ENCODE data around the gene FFAR1.

The FFAR1 gene

DNA sequence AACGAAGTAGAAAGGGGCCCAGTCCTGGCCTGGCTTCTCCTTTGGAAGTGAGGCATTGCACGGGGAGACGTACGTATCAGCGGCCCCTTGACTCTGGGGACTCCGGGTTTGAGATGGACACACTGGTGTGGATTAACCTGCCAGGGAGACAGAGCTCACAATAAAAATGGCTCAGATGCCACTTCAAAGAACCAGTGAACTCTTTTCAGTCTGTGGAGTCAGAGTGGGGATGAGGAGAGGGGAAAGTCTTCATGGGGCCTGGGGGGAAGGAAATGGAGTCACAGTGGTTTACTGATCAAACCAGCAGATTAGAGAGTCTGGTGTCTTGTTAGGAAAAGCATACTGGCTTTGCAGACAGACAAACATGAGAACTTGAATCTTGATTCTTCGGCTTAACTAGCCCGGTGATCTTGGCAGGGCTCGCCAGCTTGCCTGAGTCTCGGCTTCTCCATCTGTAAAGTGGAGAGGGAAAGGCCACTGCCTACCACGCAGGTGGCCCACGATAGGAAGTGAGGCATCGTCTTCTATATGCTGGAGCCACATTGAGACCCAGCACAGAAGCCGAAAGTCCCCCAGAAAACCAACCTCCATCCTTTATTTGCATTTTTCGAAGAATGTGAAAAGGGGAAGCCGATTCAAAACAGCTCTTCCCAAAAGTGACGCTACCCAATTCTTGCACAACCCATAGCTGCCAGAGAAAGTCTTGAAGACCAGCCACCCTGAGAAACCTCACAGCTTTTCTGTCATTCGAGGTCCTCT lies at the start of gene FFAR1:
Gene FFAR1, plus strand, starts transcription at position 732 of the 759 bp plus-strand sequence. CDS start 3,650 bp downstream, outside the sequence.
- DNase-seq, result no peak

GRCh38 chr19:35297922-35298321 lies 49.8 kb upstream of the FFAR1 start:
- no peak for DNase-seq

DNA sequence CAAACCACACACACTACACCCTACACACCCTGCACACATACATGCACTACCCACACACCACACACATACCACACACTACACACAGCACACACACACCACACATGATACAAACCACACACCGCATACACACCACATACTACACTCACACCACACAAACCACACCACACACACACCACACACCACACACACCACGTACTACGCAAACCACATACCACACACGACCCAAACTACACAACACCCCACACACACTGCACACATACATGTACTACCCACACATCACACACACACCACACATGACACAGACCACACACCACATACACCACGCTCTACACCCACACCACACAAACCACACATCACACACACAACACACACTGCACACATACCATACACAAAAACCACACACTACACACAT lies 49.1 kb upstream of the FFAR1 start:
- no peak for DNase-seq

- DNase-seq, result peak; percentile 29
These were observed 48.0 kb upstream of the FFAR1 start for GRCh38 chr19:35299523-35300338.

GRCh38 chr19:35300339-35300649 lies 47.4 kb upstream of the FFAR1 start:
- no peak for DNase-seq

- DNase-seq, result no peak
These were observed 45.7 kb upstream of the FFAR1 start for GRCh38 chr19:35301961-35302360.

DNA sequence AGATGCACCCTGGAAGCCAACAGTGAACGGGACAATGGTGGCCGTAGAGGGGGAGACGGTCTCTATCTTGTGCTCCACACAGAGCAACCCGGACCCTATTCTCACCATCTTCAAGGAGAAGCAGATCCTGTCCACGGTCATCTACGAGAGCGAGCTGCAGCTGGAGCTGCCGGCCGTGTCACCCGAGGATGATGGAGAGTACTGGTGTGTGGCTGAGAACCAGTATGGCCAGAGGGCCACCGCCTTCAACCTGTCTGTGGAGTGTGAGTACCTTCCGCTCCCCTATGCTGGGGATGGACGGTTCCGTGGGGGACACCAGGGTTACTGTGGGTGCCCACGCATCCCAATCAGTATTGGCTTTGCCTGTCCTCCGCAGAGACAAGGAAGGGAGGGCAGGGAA lies 45.3 kb upstream of the FFAR1 start:
- DNase-seq, result no peak

DNA sequence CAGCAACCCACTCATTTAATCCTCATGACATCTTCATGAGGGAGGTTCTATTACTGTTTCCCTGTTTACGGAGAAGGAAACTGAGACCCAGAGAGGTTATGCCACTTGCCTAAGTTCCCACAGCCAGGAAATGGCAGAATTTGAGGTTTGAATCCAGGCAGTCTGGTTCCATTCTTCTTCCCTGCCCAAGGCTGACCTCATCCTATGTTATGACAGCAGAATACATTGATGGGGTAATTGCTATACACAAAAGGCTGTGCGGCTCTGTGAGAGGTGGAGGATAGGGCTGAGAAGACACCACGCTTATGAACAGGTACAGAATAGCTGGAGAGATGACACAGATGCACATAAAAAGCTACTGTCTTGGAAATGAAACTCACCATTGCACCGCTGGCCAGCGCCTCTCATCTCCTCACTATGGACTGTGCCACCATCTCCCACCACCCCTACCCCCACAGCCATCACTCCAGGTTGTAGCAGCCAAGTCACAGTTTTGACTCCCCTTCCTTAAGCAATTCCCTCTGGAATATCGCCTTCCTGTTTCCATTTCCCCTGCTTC lies 44.3 kb upstream of the FFAR1 start:
- DNase-seq, result no peak

GRCh38 chr19:35304036-35304435 lies 43.7 kb upstream of the FFAR1 start:
- DNase-seq, result no peak

DNA sequence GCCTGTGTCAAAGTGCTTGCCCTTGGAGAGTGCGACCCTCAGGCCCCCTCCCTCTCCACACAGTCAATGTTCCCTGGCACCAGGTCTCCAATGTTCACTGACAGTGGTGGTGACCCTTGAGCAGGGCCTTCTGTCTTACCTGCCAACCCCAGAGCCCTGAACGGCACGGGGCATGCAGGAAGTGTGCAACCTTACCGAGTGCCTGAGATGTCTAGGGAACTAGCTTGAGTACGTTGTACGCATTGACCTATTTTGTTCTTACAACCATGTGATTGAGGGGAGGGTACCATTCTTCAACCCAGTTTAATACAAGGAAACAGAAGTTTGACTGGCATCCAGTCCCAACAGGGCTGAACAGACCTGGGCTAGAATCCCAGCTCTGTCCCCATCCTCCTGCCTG lies 42.5 kb upstream of the FFAR1 start:
- DNase-seq, result no peak

- no peak for DNase-seq
These were observed 41.0 kb upstream of the FFAR1 start for GRCh38 chr19:35306473-35307246.

DNA sequence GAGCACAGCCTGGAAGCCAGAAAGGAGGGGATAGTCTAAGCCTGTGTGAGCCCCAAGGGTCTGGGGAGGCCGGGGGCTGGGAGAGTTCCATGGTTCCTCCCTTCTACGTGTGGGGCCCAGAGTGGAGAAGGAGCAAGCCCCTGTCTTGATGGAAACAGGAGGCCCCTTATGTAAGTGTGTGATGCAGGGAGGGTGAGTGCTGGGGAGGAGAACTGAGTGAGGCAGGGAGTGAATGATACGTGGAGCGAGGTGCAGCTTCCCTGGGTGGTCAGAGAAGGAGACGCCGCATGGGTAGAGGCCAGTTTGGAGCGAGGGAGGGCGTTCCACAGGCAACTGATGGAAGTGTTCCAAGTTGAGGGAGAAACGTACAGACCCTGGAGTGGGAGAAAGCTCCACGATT lies 39.8 kb upstream of the FFAR1 start:
- DNase-seq, result no peak

DNA sequence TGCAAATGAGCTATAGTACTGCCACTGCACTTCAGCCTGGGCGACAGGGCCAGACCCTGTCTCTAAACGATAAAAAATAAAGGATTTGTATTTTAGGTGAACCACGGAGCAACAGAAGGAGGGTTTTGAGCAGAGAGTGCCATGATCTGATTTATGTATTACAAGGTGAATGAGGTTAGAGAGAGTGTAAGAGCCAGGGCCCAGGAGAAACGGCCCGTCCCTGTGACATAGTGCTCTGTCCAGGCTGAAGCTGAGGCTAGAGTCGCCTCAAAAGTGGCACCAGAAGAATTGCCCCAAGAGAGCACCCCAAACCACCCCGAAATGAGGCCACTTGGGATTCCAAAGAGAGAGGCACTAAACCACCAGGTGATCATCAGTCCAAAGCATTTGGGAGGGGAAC lies 38.8 kb upstream of the FFAR1 start:
- DNase-seq, result no peak

DNA sequence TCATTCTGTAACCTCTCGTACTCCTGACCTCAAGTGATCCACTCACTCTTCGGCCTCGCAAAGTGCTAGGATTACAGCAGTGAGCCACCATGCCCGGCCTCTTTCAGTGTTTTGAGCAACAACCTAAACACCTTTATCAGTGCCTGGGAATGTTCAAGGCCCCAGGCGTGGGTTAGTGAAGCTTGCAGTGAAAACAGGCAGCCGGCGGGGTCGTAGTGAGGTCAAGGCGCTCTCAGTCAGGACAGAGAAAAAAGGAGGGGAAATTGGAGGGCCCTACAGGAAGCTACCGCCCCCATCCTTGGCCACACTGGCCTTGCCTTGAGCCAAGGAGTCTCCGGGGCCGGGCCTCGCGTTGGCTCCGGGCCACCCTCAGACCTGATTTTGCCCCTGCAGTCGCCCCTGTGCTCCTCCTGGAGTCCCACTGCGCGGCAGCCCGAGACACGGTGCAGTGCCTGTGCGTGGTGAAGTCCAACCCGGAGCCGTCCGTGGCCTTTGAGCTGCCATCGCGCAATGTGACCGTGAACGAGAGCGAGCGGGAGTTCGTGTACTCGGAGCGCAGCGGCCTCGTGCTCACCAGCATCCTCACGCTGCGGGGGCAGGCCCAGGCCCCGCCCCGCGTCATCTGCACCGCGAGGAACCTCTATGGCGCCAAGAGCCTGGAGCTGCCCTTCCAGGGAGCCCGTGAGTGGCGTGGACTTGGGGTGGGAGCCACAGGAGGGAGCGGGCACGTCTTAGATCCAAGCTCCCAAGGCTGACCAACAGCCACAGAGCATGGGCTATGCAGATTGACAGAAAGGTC lies 38.0 kb upstream of the FFAR1 start:
- DNase-seq, result no peak

GRCh38 chr19:35310331-35310730 lies 37.4 kb upstream of the FFAR1 start:
- DNase-seq, result no peak

DNA sequence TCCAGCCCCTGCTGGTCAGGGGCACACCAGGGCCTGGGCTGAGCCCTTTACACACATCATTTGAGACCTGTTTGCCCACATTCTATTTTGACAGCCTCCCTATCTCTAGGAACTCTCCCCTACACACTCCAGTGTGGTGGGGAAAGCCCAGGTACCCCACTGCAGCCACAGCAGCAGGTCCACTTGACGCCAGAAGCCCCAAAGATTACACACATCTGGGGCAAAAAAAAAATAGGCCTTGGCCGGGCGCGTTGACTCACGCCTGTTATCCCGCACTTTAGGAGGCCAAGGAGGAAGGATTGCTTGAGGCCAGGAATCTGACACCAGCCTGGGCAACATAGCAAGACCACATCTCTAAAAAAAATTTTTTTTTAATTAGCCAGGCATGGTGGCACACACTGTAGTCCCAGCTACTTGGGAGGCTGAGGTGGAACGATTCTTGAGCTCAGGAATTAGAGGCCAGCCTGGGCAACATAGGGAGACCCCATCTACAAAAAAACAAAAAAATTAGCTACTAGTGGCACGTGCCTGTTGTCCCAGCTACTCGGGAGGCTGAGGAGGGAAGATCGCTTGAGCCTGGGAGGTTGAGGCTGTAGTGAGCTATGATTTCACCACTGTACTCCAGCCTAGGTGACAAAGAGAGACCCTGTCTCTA lies 36.8 kb upstream of the FFAR1 start:
- DNase-seq, result no peak

DNA sequence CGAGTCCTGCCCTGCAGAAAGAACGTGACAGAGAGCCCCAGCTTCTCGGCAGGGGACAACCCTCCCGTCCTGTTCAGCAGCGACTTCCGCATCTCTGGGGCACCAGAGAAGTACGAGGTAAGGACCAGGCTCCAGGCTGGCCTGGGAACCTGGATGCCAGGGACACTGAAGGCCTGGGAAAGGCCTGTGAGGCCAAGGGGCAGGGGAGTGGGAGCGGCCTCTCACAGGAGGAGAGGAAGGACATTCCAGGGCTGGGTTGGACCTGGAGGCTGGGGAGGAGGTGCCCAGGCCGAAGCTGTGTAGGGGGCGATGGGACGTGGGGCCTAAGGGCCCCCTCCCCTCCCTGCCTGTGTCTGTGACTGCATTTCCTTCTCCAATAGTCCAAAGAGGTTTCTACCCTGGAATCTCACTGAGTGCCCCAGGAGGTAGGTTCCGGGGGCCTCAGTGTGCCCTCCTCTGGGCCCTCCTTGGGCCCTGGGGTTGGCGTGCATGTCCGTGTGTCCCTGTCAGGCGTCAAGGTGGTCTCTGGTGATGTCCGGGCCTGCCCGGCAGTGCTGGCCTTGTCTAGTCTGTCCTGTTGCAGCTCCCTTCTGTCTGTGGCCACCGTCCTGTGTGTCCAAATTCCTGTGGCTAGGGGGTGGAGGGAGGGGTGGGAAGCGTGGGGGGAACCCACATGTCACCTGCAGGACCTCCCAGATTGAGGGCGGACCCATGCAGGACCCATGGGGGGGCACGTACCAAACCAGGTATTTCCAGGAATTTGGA lies 35.6 kb upstream of the FFAR1 start:
- no peak for DNase-seq

GRCh38 chr19:35313587-35313986 lies 34.1 kb upstream of the FFAR1 start:
- DNase-seq, result no peak

GRCh38 chr19:35314031-35314430 lies 33.7 kb upstream of the FFAR1 start:
- no peak for DNase-seq

- no peak for DNase-seq
These were observed 32.7 kb upstream of the FFAR1 start for GRCh38 chr19:35314858-35315470.

DNA sequence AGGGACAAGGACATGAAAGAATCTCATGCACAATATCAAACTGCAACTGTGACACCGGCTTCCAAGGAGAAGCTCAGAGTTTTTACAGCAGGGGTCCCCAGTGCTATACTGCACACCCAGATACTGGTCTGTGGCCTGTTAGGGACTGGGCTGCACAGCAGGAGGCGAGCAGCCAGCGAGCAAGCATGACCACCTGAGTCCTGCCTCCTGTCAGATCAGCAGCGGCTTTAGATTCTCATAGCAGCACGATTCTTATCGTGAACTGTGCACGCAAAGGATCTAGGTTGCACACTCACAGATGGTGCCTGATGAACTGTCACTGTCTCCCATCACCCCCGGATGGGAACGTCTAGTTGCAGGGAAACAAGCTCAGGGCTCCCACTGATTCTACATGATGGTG lies 31.8 kb upstream of the FFAR1 start:
- DNase-seq, result no peak
